H1 (cell line): ENCODE measurements around the gene CFAP53. TPM values are rescaled to one million over a fixed set of nuclear protein-coding genes. Genes with fewer than 3 reads are reported as not detected.

Experiments
- ASH2L ChIP-seq: fragments of 200-600, 300-600 bp; sonication (generic); IDR thresholded peaks from one replicate; pipeline ENCODE4 v1.7.1; 2017; ENCODE audit warnings: low read length
- ATF3 ChIP-seq: IDR thresholded peaks from 2 replicates; pipeline ENCODE4 v1.6.1; 2011; ENCODE audit warnings: low read depth, mild to moderate bottlenecking, low read length; ENCODE audit not compliant: insufficient read depth
- CEBPB ChIP-seq: IDR thresholded peaks from 2 replicates; pipeline ENCODE4 v1.6.1; 2012; ENCODE audit warnings: low read depth, low read length
- CHD2 ChIP-seq: IDR thresholded peaks from 2 replicates; pipeline ENCODE4 v1.6.1; 2012; ENCODE audit warnings: low read length, improper control_type of control experiment
- CREB1 ChIP-seq: IDR thresholded peaks from 2 replicates; pipeline ENCODE4 v1.6.1; 2012; ENCODE audit warnings: inconsistent platforms
- CTBP2 ChIP-seq: IDR thresholded peaks from 2 replicates; pipeline ENCODE4 v1.7.0; 2011; ENCODE audit warnings: borderline replicate concordance, mild to moderate bottlenecking, moderate library complexity, mixed read lengths, low read length; ENCODE audit not compliant: insufficient read depth, insufficient read length
- EZH2 ChIP-seq: fragments of 200-600 bp; sonication (generic); IDR thresholded peaks from 2 replicates; pipeline ENCODE4 v1.7.1; 2012; ENCODE audit warnings: low read depth, mild to moderate bottlenecking, moderate library complexity, low read length, inconsistent platforms; ENCODE audit not compliant: severe bottlenecking
- GTF2F1 ChIP-seq: IDR thresholded peaks from 2 replicates; pipeline ENCODE4 v1.6.1; 2012; ENCODE audit warnings: low read depth, low read length, improper control_type of control experiment, borderline replicate concordance
- KDM4A ChIP-seq: IDR thresholded peaks from one replicate; pipeline ENCODE4 v1.7.1; 2012; ENCODE audit warnings: low read depth, mild to moderate bottlenecking, moderate library complexity, low read length, inconsistent platforms; ENCODE audit not compliant: severe bottlenecking
- NANOG ChIP-seq: IDR thresholded peaks from 2 replicates; pipeline ENCODE4 v1.6.1; 2011; ENCODE audit warnings: low read length, low read depth, mild to moderate bottlenecking, inconsistent platforms; ENCODE audit not compliant: insufficient read depth, poor library complexity, severe bottlenecking
- POLR2AphosphoS5 ChIP-seq: IDR thresholded peaks from 2 replicates; pipeline ENCODE4 v1.6.1; 2011; ENCODE audit warnings: low read depth, low read length
- POU5F1 ChIP-seq: IDR thresholded peaks from 2 replicates; pipeline ENCODE4 v1.6.1; 2011; ENCODE audit warnings: low read depth, mild to moderate bottlenecking, low read length, moderate library complexity
- RAD21 ChIP-seq, 2 experiments: IDR thresholded peaks in 1 of 2; conservative IDR thresholded peaks in 1 of 2; 2 replicates each; pipeline ENCODE4 v1.6.1; 2011; ENCODE audit warnings: low read depth in 2 of 2, low read length in 2 of 2, improper control_type of control experiment in 1 of 2, inconsistent platforms in 1 of 2, mild to moderate bottlenecking in 1 of 2, moderate library complexity in 1 of 2
- RBBP5 ChIP-seq: IDR thresholded peaks from 2 replicates; pipeline ENCODE4 v1.7.1; 2012; ENCODE audit warnings: low read depth, mild to moderate bottlenecking, inconsistent platforms, low read length, moderate library complexity, borderline replicate concordance
- RXRA ChIP-seq: IDR thresholded peaks from 2 replicates; pipeline ENCODE4 v1.6.1; 2011; ENCODE audit warnings: low read depth, mild to moderate bottlenecking, low read length, moderate library complexity; ENCODE audit not compliant: insufficient read depth
- SAP30 ChIP-seq: fragments of 300-600 bp; sonication (generic); IDR thresholded peaks from 2 replicates; pipeline ENCODE4 v1.7.1; 2012; ENCODE audit warnings: low read length, moderate library complexity, mild to moderate bottlenecking, inconsistent platforms; ENCODE audit not compliant: insufficient read depth, insufficient replicate concordance
- SIX5 ChIP-seq: IDR thresholded peaks from 2 replicates; pipeline ENCODE4 v1.6.1; 2011; ENCODE audit warnings: mild to moderate bottlenecking, low read depth, low read length
- SP2 ChIP-seq: IDR thresholded peaks from 2 replicates; pipeline ENCODE4 v1.6.1; 2012; ENCODE audit warnings: mild to moderate bottlenecking, low read length, inconsistent platforms
- SP4 ChIP-seq: IDR thresholded peaks from 2 replicates; pipeline ENCODE4 v1.6.1; 2012; ENCODE audit warnings: low read length, inconsistent platforms
- SRF ChIP-seq: IDR thresholded peaks from 2 replicates; pipeline ENCODE4 v1.6.1; 2011; ENCODE audit warnings: mild to moderate bottlenecking, low read depth, low read length, moderate library complexity
- TAF7 ChIP-seq: optimal IDR thresholded peaks from 2 replicates; pipeline ENCODE3; 2011; ENCODE audit warnings: low read depth, mild to moderate bottlenecking, inconsistent platforms, low read length, moderate library complexity, borderline replicate concordance
- polyA plus RNA-seq, 7 experiments: library from polyadenylated mRNA; depleted of rRNA in 3 of 7; stranded (reverse) in 5 of 7; unstranded in 2 of 7; fragments of >200 nt in 5 of 7; fragments of 200-250 nt in 2 of 7; gene quantifications; 1 replicate in 5 of 7; 2 replicates in 1 of 7; 4 replicates in 1 of 7; pipeline versions ENCODE4 v1.2.1 to v1.2.3, GENCODE V29; 2011 to 2013; ENCODE audit warnings: missing spikeins in 2 of 7, mixed read lengths in 2 of 7
- total RNA-seq: library from RNA; stranded (reverse); fragmentation: NEBNext Ultra II Directional; extraction: Animal tissue kit (Norgen Biotek cat#: 25700); gene quantifications from 2 replicates; pipeline ENCODE4 v1.2.1, GENCODE V29; 2021
- TF ChIP-seq, protein P1 (sequence below): IDR thresholded peaks from 2 replicates; pipeline ENCODE4 v1.6.1; 2012; ENCODE audit warnings: inconsistent platforms

The CFAP53 gene
- total and polyA plus RNA-seq, 2 of the 8 experiments (the other 6 are each of a cell fraction or from before 2014, with no cell fraction given) = 0.08 to 0.30 TPM

GRCh38 chr18:50287441-50288347, 21.4 kb upstream of the CFAP53 start, which contains the start of gene CXXC1 (continued):
- TF ChIP-seq SAP30 (peak; percentile 100), ASH2L (no peak), SIX5 (peak; percentile 92), KDM4A (peak; percentile 56), CREB1 (peak; percentile 85), EZH2 (no peak), CHD2 (peak; percentile 40; the same call in 1 of the 2 replicates), GTF2F1 (peak; percentile 24; the same call in 1 of the 2 replicates), POLR2AphosphoS5 (no peak), TAF7 (no peak), RAD21 (IDR thresholded peaks at IDR 0.05 in 1 of 2, conservative IDR thresholded peaks at IDR 0.05 in 1 of 2; ENCODE audit: low read depth in 2 of 2, low read length in 2 of 2) (peak; percentile 12 to 18; a peak in 2 of 4 replicates), SP4 (no peak), SRF (0 out of 2 replicates have a peak, but pooled peaks have one; percentile 0), NANOG (peak; percentile 58), CEBPB (no peak), RXRA (no peak), ATF3 (no peak), RBBP5 (peak; percentile 49; the same call in 1 of the 2 replicates), POU5F1 (no peak), CTBP2 (no peak), SP2 (no peak)
- TF ChIP-seq, protein P1, sequence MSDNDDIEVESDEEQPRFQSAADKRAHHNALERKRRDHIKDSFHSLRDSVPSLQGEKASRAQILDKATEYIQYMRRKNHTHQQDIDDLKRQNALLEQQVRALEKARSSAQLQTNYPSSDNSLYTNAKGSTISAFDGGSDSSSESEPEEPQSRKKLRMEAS = peak; percentile 40
